C4-2B (cell line): ENCODE measurements around the gene EIF3A.

Source experiments
- CTCF ChIP-seq: fragments of 450-650 bp; conservative IDR thresholded peaks from 2 replicates; pipeline ENCODE4 v1.5.1; 2017; ENCODE audit warnings: mild to moderate bottlenecking
- ZFX ChIP-seq: fragments of 450-650 bp; IDR thresholded peaks from 2 replicates; pipeline ENCODE4 v1.6.1; 2017

- TF ChIP-seq CTCF (no peak), ZFX (no peak)
Measured at GRCh38 chr10:119006451-119007210, 74.0 kb downstream of the EIF3A start.
